Retinal pigment epithelial cell (primary cell): ENCODE results near the gene SSTR5.

ENCODE experiments used
- DNase-seq: peaks from one replicate; pipeline ENCODE4 v3.0.0-alpha.2; 2010; ENCODE audit warnings: low read depth
- H3K4me3 ChIP-seq: 2 replicates; pipeline ENCODE4 v1.5.1; 2011; ENCODE audit warnings: mild to moderate bottlenecking, low read length, control low read depth, moderate library complexity
- TF ChIP-seq, protein P1 (sequence below): conservative IDR thresholded peaks from 2 replicates; pipeline ENCODE4 v1.5.1; 2011; ENCODE audit warnings: low read depth, low read length, control low read depth, inconsistent platforms

The SSTR5 gene

DNA sequence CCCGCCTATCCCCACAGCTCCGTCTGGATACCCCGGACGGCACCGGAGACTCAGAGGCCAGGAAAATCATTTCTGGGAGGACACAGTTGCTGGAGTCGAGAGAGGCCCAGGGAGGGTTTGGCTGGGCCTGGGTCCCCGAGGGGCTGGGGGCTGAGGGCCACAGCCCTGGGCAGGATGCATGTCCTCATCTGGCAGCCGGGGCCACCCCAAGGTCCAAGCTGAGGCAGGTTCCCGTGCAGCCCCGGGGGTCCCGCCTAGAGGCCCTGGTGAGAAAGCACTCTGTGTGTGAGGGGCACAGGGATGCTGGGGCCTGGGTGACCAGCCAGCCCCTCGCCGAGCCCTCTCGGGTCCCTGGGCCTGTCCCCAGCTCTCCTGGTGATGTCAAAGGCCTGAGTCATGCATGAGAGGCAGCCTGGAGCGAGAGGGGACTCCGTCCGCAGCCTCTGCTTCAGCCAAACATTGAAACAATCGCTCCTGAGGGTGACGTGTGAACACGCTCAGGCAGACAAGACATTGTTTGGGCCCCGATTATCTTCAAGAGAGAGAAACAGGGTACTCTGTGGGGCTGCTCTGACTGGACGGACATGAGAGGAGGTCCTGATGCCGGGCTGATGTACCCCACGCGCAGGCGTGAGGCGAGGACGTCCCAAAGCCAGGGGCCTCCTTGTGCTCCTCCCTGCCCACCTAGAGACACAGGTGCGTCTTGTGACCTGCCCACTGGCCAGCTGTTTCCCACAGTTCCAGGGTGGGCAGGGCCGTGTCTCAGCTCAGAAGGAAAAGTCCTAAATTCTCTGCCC, 49.3 kb downstream of the SSTR5 start:
- DNase-seq, result no peak
- H3K4me3 ChIP-seq, result no peak overlapping the region
- TF ChIP-seq, protein P1, sequence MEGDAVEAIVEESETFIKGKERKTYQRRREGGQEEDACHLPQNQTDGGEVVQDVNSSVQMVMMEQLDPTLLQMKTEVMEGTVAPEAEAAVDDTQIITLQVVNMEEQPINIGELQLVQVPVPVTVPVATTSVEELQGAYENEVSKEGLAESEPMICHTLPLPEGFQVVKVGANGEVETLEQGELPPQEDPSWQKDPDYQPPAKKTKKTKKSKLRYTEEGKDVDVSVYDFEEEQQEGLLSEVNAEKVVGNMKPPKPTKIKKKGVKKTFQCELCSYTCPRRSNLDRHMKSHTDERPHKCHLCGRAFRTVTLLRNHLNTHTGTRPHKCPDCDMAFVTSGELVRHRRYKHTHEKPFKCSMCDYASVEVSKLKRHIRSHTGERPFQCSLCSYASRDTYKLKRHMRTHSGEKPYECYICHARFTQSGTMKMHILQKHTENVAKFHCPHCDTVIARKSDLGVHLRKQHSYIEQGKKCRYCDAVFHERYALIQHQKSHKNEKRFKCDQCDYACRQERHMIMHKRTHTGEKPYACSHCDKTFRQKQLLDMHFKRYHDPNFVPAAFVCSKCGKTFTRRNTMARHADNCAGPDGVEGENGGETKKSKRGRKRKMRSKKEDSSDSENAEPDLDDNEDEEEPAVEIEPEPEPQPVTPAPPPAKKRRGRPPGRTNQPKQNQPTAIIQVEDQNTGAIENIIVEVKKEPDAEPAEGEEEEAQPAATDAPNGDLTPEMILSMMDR, result no peak

DNA sequence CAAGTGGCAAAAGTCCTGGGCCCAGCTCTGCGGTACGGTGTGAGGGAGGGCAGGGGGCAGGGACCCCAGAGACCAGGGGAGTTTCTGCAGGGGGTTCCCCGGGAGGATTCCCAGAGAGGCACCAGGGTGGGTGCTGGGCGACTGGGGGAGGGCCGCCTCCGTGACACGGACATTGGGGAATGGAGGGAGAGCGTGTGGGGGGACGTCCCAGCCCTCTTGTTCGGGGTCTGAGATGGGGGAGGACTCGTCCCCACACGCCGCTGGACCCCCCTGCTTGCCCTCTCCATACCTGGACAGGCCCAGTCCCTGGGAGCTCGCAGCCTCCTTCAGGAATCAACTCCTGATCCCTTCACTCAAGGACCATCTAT, 49.8 kb downstream of the SSTR5 start:
- TF ChIP-seq, protein P1, result no peak
- no peak overlapping the region for H3K4me3 ChIP-seq
- DNase-seq, result no peak

DNA sequence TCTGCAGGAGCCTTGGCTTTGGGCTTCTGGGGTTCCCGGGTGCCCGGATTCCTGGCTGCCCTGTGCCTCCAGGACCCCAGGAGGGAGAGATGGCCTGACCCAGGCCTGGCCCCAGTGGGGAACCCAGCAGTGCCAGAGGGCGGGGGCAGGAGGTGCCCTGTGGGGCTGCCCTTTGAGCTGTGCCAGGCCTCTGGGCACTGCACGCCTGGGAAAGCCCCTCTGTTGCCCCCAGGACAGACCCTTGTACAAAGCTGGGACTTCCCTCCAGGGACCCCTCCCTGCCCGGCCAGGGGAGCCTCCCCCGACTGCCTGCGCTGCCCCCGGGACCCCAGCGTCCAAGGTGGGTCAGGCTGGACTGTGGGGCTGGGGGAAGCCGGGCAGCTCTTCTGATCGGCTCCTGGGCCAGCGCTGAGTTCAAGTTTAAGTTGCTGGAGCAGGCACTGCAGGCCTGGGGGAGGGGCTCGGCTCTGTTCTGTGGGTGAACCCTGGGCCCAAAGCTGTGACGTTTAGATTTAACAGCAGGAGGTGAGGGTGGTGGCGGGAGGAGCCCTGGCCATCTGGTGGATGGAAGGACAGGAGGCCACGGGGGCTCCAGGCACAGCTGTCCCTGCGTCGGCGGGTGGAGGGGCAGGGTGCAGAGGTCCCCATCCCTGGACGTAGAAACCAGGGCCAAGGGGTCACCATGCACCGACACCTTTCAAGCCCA, 51.1 kb downstream of the SSTR5 start:
- H3K4me3 ChIP-seq, result no peak overlapping the region
- DNase-seq, result no peak
- TF ChIP-seq, protein P1, result no peak

DNA sequence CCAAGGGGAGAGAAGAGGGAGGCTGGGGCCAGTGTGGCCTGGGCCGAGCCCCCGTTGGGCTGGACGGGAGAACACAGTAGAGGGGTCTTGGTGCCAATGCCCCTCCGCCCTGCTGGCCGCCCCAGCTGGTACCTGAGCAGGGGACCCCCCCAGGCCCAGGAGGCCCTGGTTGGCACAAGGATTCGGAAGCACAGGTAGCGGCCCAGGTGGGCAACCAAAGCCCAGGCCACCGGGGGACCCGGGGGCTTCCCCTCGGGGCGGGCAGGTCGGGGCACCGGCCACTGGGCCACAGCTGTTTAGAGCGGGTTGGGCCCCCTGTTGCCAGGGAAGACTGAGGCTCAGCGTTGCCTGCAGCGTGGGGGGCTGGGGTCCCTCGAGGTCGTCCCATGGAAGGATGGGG, 51.7 kb downstream of the SSTR5 start:
- TF ChIP-seq, protein P1, result no peak
- H3K4me3 ChIP-seq, result no peak overlapping the region
- DNase-seq, result no peak

DNA sequence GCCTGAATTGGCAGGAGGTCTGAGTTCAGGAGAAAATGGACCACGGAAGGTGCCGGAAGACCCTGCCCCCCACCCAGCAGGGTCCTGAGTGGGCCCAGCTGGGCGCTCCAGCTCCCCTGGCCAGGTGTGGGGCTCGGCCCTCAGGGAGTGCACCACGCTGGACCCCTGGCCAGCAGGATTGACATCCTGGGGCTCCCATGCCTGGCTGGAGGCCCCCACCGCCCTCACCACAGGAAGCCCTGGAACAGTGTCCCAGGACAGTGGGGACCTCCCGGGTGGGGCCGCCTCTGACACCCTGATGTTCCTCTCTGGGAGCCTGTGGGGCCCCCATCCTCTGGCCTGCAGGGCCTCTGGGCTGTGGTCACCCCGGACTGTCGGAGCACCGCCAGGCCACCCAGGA, 52.2 kb downstream of the SSTR5 start:
- DNase-seq, result no peak
- TF ChIP-seq, protein P1, result no peak
- H3K4me3 ChIP-seq, result no peak overlapping the region

DNA sequence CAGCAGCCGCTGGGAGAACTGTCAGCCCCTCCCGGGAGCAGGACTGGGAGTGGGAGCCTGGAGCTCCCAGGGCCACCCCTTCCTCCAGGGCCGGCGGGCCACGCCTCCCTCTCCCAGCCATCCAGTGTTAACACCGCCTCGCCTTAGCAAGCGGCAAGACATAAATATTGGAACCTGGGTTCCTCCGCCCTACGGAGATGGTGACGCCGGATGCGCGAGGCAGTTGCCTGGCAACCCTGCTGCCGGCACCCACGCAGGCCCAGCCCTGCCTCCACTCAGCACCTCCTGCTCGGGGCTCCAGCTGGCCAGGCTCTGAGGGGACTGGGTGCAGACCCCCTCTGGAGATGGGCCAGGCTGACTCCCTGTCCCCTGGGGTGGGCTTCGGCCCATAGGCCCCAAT, 52.9 kb downstream of the SSTR5 start:
- TF ChIP-seq, protein P1, result no peak
- no peak overlapping the region for H3K4me3 ChIP-seq
- DNase-seq, result no peak

DNA sequence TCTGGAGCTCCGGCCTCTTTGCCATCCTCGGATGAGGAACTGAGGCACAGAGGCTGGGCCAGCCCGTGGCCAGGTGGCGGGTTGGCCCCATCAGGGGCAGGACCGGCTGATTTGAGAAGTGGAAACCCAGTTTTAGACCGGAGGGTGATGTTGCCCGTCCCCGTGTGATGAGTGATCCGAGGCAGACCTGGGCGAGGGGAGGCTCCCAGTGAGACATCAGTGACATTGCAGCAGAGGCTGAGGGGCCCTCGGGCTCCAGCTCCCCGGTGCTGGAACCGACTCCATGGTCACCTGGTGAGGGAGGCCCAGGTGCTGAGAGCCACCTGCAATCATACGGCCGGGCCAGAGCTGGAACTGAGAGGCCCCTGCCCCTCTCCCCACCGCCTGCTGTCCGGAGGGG, 53.5 kb downstream of the SSTR5 start:
- no peak overlapping the region for H3K4me3 ChIP-seq
- no peak for DNase-seq
- TF ChIP-seq, protein P1, result no peak
